EL (cell line): ENCODE measurements around the gene CIROP.
"Not testable (repeated sequence)": the region's sequence is repeated elsewhere in the genome, so short reads cannot be mapped to it uniquely, and the experiment has no call there.

Source experiments
- DNase-seq: peaks from one replicate; pipeline ENCODE4 v3.0.0-alpha.2; 2016

CIROP gene

DNA sequence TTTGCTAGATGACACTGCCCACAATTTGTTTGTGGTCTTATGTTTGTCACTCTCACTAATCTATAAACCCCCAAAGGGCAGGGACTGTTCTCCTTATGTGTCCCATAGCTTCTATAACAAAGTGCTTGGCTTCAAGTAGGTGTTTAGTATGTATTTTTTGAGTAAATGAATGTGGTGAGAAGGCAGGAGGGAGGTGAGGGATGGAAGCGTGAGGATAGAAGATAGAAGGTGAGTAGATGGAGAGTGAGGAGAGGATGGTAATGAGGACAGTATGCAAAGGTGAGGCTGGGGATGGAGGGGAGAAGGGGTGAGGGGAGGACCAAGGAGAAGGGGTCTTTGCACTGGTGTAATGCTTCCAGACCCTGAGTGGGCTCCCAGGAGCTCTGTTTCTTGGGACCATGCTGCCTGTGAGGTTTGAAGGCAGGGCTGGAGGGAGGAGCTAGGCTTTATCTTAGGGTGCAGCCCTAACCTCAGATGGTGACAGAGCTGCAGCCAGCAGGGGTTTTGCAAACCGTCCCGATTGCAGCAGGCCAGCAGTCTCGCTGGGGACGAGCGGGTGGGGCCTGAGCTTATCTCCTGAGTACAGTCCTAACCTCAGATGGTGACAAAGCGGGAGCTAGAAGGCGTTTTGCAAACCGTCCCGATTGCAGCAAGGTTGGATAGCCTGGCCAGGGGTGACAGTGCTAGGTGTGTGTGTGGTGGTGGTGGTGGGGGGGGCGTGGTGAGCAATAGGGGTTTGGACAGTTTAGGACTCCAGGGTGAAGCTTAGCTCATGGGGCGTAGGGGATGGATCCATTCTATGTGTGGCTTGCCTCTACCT lies 7.8 kb upstream of the CIROP start:
- DNase-seq = no peak

- no peak for DNase-seq
Observed at GRCh38 chr14:23110579-23111365, 6.0 kb upstream of the CIROP start.

DNA sequence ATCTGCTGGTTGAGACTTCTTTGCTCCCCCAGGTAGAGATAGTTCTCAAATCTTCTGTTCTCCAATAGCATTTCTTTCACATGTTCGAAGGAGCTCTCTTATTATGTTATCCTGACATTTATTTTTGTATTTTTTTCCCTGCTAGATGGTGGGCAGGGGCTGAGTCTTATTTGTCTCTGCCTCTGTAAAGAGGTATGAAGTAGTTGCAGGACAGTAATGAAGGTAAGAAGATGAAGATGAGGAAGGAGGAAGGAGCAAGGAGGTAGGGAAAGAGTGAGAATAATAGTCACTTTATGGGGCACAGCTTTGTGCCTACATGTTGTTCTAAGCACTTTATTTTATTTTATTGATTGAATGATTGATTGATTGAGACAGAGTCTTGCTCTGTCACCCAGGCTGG lies 5.0 kb upstream of the CIROP start:
- DNase-seq = no peak

GRCh38 chr14:23108169-23108568 lies 3.4 kb upstream of the CIROP start:
- DNase-seq = not testable (repeated sequence)

- not testable (repeated sequence) for DNase-seq
Observed at GRCh38 chr14:23107620-23108019, 2.8 kb upstream of the CIROP start.

DNA sequence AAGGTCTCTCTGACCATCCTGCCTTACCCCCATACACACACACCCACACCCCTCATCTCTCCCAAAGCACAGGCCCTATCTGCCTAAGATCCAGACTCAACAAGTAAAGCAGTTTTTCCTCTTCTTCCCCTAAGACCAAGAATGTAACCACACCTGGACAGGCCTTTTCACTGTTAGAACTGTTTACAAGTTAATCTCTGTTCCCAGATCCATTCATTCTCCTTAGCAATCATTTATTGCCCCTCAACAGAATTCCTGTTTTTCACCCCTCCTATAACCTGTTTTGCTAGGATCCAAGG lies 1.9 kb upstream of the CIROP start:
- no peak for DNase-seq

GRCh38 chr14:23105348-23105824 lies 597 bp upstream of the CIROP start:
- DNase-seq = no peak

- no peak for DNase-seq
Observed at GRCh38 chr14:23104070-23104590, 659 bp downstream of the CIROP start.

DNA sequence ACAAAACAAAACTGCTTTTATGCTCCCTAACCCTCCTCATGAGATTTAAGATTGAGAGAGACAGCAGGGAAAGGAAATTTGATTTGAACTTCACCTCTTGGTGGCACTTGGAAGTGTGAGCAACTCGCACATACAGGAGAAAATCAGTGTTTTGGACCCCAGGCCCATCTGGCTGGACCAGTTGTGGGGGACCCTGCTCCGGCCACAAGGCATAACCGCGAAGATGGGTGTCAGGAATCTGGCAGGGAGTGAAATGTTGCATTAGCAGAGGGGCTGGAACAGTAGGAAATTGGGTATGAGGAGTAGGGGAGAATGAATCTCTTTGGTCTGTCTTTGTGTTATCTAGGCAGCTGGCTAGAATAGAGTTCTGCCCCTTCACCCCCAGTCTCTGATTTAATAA lies 1.2 kb downstream of the CIROP start:
- DNase-seq = no peak

- DNase-seq = no peak
Observed at GRCh38 chr14:23102801-23103200, 2.0 kb downstream of the CIROP start.

DNA sequence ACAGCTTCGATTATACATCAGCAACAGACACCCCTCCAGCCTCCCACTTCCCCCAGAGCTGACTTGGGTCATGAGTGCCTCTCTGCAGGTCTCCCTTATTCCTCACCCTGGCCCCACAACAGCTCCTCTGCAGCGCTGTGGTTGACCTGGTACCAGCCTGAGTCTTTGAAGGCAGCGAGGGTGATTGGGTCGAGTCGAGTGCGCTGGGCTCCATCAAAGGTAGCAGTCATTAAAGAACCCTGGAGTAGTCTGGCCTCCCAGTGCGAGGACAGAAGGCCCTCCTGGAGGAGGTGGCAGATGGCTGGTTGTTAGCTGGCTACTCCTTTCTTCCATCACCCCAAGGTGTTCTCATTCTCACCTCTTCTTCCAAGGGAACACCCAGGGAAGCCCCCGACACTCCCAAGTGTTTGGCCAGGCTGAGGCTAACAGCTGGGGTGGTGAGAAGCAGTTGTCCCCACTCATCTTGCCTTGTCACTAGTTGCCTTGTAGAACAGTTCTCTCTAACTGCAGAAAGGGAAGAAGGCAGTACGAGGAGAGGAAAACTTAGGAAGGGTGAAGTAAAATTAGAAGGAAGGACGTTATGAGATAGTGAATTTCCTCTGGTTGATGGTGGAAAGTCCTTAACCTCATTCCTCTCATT lies 2.7 kb downstream of the CIROP start:
- no peak for DNase-seq

- DNase-seq = no peak
Observed at GRCh38 chr14:23101213-23101970, 3.4 kb downstream of the CIROP start.

GRCh38 chr14:23099212-23099861 lies 5.5 kb downstream of the CIROP start:
- DNase-seq = no peak

- no peak for DNase-seq
Observed at GRCh38 chr14:23097786-23098185, 7.0 kb downstream of the CIROP start.

DNA sequence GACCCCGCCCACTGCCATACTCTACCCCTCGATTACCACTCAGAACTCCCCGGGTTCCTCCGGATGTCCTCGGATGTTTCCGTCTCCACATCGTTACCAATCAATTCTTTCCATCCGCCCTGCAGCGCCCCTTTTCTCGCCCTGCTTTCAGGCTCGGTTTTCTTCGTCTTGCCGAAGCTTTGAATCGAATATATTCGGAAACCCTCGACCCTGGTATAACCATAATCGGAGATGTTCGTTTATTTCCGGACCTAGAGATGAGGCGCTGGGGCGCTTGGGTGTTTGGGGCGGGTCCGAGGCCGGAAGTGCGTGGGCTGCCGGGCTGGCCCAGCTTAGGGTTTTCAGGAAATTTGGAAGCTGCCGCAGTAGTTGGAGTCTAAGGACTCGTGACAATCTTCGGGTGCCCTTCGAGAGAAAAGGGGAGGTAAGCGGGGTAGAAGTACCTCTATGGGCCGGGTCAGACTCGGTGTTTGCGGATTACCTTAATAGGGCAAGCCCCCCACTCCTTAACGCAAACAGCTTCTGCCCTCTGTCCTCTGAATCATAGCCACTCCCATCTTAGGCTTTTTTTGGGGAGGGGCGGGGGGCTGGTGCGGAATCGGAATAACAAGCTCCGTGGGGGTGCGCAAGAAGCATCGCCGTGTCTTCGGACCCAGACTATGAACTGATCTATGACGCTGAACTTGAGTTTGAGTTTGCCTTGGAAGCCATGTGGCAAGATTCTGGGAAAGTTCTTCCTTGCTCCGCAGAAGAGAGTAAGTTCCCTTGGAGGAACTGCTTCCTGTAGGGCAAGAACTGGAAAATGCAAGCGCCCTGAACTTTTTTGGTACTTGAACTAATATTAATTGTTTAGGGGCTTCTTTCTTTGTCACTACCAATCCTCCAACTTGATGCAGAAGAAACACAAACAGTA lies 9.3 kb downstream of the CIROP start, which contains the start of gene C14orf119:
C14orf119 (plus strand) TSS at position 310 of the 913 bp plus-strand sequence. CDS start 2,154 bp downstream, outside the sequence.
- DNase-seq = peak; percentile 100

- DNase-seq = peak; percentile 89
Observed at GRCh38 chr14:23094666-23095195, 10.1 kb downstream of the CIROP start, which contains the start of gene ACIN1. Gene ACIN1, minus strand, starts transcription at chr14:23095136. Its CDS starts 24 bp downstream, at chr14:23095112.

DNA sequence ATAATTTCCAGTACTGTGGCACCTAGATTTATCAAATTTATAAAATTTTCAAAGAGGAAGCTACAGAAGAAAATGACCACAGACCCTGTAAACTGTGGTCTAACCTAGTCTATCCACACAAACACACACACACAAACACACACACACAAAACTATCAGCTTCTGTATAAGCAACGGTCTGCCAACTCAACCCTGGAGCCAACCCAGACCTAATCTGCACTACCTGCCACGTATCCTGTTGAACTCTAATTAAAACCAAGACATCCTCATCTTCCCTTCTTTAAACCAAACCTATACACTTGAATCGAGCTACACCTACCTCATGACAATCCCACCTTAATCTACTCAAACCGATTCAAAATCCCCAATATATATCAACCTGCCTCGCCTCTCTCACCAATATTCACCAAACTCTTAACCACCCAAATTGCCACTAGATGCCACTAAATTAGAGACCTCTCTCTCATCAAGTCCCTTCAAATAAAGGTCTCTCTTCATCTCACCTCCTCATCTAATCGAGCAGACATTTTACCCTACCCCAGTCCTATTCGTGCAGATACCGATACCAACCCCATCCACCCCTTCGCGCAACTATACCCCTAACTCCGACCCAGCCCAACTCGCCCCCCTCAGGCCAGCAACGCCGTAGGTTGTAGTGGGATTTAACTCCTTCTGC lies 10.7 kb downstream of the CIROP start:
- no peak for DNase-seq

DNA sequence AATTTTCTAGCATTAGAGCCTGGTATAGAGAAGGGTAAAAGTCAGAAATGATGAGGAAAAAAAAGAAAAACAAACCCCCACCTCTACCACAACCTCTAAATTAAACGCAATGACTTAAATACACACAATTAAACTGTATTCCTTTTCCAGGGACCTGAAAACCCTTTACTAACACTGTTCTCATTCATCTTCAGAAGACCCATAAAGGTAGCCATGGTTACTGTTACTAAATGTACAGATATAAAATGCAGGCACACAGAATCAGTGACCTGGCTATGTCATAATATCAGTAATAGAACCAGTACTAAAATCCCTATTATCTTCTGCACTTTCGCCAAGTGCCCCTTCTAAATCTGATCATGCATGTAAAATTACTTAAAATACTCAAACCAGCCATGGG lies 11.3 kb downstream of the CIROP start:
- DNase-seq = no peak

GRCh38 chr14:23093104-23093503 lies 11.7 kb downstream of the CIROP start:
- DNase-seq = no peak
